Nucleus accumbens (tissue), 56 donors: ENCODE results near the gene INAFM1.
"Not testable (repeated sequence)": the region's sequence is repeated elsewhere in the genome, so short reads cannot be mapped to it uniquely, and the experiment has no call there.

ENCODE experiments used
- DNase-seq, 56 donors: peaks; one replicate each; lab custom pipeline; 2025; lab: John Stamatoyannopoulos, UW

The INAFM1 gene

GRCh38 chr19:47240556-47240955 lies 34.1 kb upstream of the INAFM1 start:
- no peak for DNase-seq

GRCh38 chr19:47240996-47241918 lies 33.4 kb upstream of the INAFM1 start:
- peak in 41 of 56 donors; percentile 2 to 84 (median 48) for DNase-seq

- DNase-seq = no peak
These were observed 32.6 kb upstream of the INAFM1 start for GRCh38 chr19:47241919-47242577.

GRCh38 chr19:47243364-47243775 lies 31.3 kb upstream of the INAFM1 start:
- DNase-seq = no peak

GRCh38 chr19:47243776-47244547 lies 30.7 kb upstream of the INAFM1 start:
- peak in 53 of 56 donors; percentile 17 to 86 (median 67) for DNase-seq

- peak in 45 of 56 donors; percentile 5 to 86 (median 42) for DNase-seq
These were observed 27.2 kb upstream of the INAFM1 start for GRCh38 chr19:47247308-47247990.

GRCh38 chr19:47253016-47253415 lies 21.7 kb upstream of the INAFM1 start:
- not testable (repeated sequence) for DNase-seq

GRCh38 chr19:47253467-47253881 lies 21.2 kb upstream of the INAFM1 start:
- no peak for DNase-seq

- DNase-seq = no peak
These were observed 20.7 kb upstream of the INAFM1 start for GRCh38 chr19:47253970-47254369.

- DNase-seq = peak in 54 of 56 donors; percentile 91 to 100 (median 98)
These were observed 18.6 kb upstream of the INAFM1 start, which contains the start of gene CCDC9 for GRCh38 chr19:47255879-47256692. TSS of gene CCDC9 (plus strand) at chr19:47256525. CDS start at chr19:47258401, 1,876 bp downstream.

- peak; percentile 95 to 100 (median 100) for DNase-seq
These were observed 17.8 kb upstream of the INAFM1 start for GRCh38 chr19:47256693-47257410.

GRCh38 chr19:47257411-47258169 lies 17.1 kb upstream of the INAFM1 start:
- DNase-seq = peak in 2 of 56 donors; percentile 87 to 88

- no peak for DNase-seq
These were observed 16.3 kb upstream of the INAFM1 start for GRCh38 chr19:47258434-47258833.

- no peak for DNase-seq
These were observed 15.7 kb upstream of the INAFM1 start for GRCh38 chr19:47258895-47259555.

GRCh38 chr19:47260476-47260875 lies 14.2 kb upstream of the INAFM1 start:
- no peak for DNase-seq

- not testable (repeated sequence) for DNase-seq
These were observed 12.5 kb upstream of the INAFM1 start for GRCh38 chr19:47261946-47262793.
